Nucleus accumbens (tissue), 56 donors: ENCODE data around the gene KDSR.

Experiments
- DNase-seq, 56 donors: peaks; one replicate each; lab custom pipeline; 2025; lab: John Stamatoyannopoulos, UW

The KDSR gene, protein sequence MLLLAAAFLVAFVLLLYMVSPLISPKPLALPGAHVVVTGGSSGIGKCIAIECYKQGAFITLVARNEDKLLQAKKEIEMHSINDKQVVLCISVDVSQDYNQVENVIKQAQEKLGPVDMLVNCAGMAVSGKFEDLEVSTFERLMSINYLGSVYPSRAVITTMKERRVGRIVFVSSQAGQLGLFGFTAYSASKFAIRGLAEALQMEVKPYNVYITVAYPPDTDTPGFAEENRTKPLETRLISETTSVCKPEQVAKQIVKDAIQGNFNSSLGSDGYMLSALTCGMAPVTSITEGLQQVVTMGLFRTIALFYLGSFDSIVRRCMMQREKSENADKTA

DNA sequence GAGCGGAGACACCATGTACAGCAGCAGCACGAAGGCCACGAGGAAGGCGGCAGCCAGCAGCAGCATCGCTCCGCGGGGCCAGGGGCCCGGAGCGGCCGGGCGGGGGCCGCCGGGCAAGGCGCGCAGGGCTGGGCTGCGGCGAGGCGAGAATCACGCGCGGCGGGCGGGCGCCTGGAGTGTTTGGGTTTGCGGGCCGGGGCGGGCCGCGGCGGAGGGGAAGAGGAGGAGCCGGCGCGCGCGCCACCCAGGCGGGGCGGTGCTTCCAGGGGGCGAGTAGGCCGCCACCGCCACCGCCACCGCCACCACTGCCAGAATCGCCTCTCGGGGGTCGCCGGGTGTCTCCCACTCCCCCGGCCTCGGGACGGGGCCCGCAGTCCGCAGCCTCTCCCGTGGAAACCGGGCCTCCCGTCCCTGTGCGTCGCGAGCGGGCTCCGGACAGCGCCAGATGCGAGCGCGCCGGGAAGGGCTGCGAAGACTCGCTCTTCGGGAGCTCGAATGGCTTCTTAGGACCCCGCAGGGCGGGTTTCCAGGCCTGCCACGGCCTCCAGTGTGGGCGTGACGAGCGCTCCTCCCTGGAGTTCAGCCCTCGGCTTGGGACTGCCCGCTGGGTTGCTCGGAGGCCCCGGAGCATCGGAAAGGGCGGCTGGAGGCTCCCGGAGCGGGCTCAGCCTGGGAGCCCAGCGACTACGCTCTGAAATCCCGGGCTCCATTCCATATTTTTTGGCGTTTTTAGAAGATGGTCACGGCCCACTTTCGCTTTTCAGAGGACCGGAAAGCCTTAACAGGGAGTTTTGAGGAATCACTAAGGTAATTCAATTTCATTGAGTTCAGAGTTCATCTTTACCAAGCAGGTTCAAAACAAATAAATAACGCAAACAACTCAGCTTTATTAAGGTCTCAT is at the start of gene KDSR:
Gene KDSR, minus strand, starts transcription at position 154 of the 901 bp plus-strand sequence. Its CDS starts 88 bp downstream, at position 66.
- DNase-seq = peak; percentile 60 to 97 (median 92)

DNA sequence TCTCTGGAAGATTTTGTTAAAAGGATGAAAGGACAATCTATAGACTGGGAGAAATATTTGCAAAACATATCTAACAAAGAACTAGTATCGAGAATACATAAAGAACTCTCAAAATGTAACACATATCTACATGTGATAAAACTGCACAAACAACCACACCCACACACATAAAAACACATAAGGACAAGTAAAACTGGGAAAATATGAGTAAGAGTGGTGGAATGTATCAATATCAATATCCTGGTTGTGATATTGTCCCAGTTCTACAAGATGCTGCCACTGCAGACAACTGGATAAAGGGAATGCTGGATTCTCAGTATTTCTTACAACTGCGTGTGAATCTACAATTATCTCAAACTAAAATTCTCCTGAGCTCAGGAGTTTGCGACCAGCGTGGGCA is 45.9 kb upstream of the KDSR start:
- no peak for DNase-seq

DNA sequence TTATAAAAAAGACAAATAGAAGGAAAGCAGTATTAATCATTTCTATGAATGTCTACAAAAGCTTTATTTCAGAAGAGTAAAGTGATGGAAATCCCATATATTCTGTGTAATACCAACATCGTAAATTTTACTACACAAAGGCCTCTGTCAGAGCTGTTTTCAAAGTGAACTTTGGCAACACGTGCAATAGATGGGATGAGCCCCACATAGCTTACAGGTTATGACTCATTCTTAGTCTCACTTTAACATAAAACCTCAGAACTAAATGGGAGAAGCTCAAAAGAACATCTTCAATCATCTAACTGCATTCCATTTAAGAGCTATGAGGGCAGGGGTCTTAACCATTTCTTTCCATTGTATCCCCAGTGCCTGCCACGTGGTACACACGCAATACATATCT is 43.8 kb upstream of the KDSR start:
- DNase-seq = no peak

GRCh38 chr18:63409301-63409700 is 42.3 kb upstream of the KDSR start:
- DNase-seq = no peak

DNA sequence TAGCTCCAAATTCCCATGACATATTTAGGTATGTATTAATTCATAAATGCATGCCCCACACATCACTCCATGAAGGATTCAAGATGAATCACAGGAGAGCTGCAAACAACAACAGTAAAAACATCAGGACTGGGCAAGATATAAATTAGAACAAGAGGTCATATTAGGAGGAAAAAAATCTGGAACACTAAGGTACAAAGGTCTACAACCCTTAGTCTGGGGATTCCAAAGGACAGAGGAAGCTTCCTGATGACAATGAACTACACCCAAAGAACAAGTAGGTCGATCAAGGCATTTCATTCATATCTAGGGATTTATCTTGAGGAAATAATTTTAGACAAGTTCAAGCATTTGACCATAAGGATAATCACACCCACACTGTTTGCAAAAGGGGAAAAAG is 40.7 kb upstream of the KDSR start:
- no peak for DNase-seq

DNA sequence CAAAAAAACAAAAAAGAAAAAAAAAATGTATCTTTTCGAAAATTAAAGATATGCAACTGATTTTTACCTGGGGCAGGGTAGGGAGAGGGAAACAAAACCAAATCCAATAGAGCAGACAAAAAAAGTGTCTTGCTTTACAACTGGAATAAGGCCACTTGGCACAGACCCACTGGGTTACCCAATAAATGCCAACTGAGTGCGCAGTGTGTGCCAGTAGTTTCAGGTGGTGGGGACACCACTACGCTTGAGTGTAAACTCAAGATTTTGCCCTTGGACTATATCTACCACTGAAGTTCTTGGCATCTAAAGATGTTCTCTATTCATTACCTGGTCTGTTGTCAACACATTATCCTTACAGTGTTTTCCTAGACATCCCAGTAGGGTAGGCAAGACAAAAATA is 39.0 kb upstream of the KDSR start:
- DNase-seq = peak in 1 of 56 donors; percentile 2

DNA sequence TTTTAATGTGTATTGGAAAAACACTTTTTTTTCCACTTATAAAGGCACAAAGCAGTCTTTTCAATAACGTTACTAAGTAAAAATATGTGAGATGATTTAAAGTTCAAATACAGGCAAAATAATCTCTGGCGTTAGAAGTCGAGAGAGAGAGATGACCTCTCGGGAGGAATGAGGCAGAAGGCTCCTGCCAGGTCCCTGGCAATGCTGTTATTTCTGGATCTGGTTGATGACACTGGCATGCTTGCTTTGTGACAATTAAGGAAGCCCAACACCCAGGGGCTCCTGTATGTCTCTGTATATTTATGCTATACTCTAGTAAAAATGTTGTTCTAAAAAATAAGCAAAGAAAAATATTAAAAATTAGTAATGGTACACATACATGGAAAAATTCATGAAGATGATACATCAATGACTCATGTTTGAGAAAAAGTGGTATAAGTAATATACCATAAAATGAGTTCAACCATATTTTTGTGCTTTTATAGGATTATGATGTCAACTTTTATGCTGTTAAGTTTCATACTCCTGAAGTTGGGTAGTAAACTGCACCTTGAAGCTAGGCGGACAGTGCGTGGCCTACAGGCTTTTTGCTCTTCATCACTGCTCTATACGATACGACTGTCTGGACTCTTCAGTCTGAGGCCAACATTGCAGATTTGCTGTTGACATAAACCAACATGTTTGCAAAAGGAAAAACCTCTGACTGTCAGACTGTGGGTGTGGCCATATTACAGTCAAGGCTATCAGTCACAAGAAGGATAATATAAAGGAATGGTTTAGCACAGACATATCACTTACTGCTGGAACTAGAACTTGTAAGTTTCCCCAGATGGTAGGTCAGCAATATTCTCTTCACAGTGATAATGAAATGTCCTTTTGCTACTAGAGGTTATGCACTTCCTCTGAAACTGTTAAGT is 35.5 kb upstream of the KDSR start:
- DNase-seq = no peak

DNA sequence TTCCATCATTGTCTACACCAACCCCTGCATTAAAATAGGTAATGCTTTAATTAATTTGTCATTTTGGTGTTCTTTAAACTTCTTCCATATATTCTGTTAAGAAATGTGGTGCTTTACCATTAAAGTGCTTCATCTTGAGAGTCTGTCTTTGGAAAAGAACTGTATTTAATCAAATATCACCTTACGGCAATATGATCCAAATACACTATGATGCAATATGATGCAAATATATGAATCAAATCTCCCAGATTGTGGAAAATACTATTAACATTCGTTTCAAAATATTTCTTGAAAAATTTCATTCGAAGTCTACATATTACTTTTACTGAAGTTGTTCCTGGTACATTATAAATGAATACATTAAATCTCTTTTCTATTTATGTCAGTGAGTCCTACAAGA is 32.3 kb upstream of the KDSR start:
- DNase-seq = no peak

- DNase-seq = no peak
Measured at GRCh38 chr18:63397349-63397748, 30.3 kb upstream of the KDSR start.

- no peak for DNase-seq
Measured at GRCh38 chr18:63395503-63395902, 28.5 kb upstream of the KDSR start.

- DNase-seq = no peak
Measured at GRCh38 chr18:63394954-63395353, 27.9 kb upstream of the KDSR start.

GRCh38 chr18:63387861-63388260 is 20.9 kb upstream of the KDSR start:
- no peak for DNase-seq

DNA sequence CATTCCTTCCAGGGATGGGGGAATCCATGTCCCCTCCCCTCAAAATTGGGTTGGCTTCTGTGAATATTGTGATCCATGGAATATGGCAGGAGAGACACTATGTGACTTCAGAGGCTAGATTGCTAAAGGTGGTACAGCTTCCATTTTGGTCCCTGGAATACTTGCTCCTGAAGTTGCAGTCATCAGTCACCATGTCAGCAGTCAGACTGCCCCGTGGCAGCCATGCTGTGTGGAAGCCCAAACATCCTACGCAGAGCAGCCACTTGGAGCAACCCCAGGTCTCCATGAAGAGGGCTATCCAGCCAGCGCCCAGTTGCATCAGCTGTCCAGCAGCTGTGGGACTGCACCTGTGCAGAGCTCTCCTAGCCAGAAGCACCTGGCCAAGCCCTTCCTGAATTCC is 15.8 kb upstream of the KDSR start:
- no peak for DNase-seq

DNA sequence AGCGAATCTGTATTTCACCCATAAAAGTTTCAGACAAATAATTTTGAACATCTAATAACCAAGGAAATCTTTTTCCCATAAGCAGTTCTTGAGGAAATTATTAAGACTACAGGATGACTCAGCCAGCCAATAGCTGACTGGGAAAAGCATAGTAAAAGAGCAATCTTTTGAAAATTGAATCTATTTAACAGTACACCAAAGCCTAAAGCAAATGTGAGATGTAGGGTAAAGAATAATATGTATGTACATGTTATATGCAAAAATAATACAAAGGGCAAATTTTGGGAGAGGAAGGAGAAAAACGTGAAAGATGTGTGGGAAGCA is 12.6 kb upstream of the KDSR start:
- no peak for DNase-seq

- no peak for DNase-seq
Measured at GRCh38 chr18:63378919-63379638, 12.1 kb upstream of the KDSR start.

GRCh38 chr18:63377275-63377980 is 10.4 kb upstream of the KDSR start:
- no peak for DNase-seq

DNA sequence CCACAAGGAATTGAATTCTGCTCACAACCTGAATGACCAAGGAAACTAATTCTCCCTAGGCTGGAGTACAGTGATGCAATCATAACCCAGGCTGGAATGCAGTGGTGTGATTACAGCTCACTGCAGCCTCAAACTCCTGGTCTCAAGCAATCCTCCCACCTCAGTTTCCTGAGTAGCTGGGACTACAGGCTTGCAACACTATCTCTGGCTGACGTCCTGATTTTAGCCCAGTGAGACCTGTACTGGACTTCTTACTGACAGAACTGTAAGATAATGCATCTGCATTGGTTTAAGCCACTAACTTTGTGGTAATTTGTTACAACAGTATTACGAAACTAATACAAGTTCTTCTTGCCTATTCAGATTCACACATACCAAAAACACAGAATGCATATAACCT is 9.5 kb upstream of the KDSR start:
- DNase-seq = no peak

- no peak for DNase-seq
Measured at GRCh38 chr18:63374540-63374939, 7.5 kb upstream of the KDSR start.

GRCh38 chr18:63373161-63373560 is 6.2 kb upstream of the KDSR start:
- no peak for DNase-seq

DNA sequence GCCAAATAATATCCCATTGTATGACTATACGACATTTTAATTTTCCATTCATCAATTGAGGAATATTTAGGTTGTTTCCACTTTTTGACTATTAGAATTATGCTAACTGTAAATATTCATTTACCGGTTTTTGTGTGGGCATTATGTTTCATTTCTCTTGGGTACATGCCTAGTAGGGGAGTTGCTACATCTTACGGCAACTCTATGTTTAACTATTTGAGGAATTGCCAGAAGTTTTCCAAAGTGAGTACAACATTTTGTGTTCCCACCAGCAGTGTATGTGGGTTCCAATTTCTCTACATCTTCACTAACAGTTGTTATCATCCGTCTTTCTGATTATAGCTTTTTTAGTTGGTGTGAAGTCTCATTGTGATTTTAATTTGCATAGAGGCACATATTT is 1.6 kb upstream of the KDSR start:
- DNase-seq = no peak
